Skeletal muscle cell (primary cell): ENCODE measurements around the gene PDF.
"Not testable (repeated sequence)": the region's sequence is repeated elsewhere in the genome, so short reads cannot be mapped to it uniquely, and the experiment has no call there.

Source experiments
- DNase-seq: peaks from one replicate; pipeline ENCODE4 v3.0.0-alpha.2; 2010; ENCODE audit warnings: low read depth
- H3K4me3 ChIP-seq: 2 replicates; pipeline ENCODE4 v1.5.1; 2011; ENCODE audit warnings: low read depth, mild to moderate bottlenecking, control low read depth, low read length, moderate library complexity

PDF gene

GRCh38 chr16:69330286-69331109 lies at the start of gene PDF:
Gene PDF, minus strand, starts transcription at chr16:69330588. Its CDS starts 18 bp downstream, at chr16:69330570.
- peak; percentile 72 for DNase-seq
- H3K4me3 ChIP-seq, result peak within 1 kb of the TSS; percentile 78

- H3K4me3 ChIP-seq, result no peak overlapping the region
- no peak for DNase-seq
Observed at GRCh38 chr16:69378760-69379159, 48.4 kb upstream of the PDF start.

GRCh38 chr16:69378036-69378435 lies 47.6 kb upstream of the PDF start:
- H3K4me3 ChIP-seq, result no peak overlapping the region
- no peak for DNase-seq

GRCh38 chr16:69376393-69377059 lies 46.1 kb upstream of the PDF start:
- H3K4me3 ChIP-seq, result no peak overlapping the region
- DNase-seq, result no peak

- no peak for DNase-seq
Observed at GRCh38 chr16:69373019-69373418, 42.6 kb upstream of the PDF start.

GRCh38 chr16:69371564-69371963 lies 41.2 kb upstream of the PDF start:
- DNase-seq, result no peak
- no peak overlapping the region for H3K4me3 ChIP-seq

More at GRCh38 chr16:69373019-69373418, 42.6 kb upstream of the PDF start:
- H3K4me3 ChIP-seq, result no peak overlapping the region

- no peak for DNase-seq
- no peak overlapping the region for H3K4me3 ChIP-seq
Observed at GRCh38 chr16:69368866-69369265, 38.5 kb upstream of the PDF start.

GRCh38 chr16:69367980-69368379 lies 37.6 kb upstream of the PDF start:
- H3K4me3 ChIP-seq, result no peak overlapping the region
- DNase-seq, result no peak

- no peak for DNase-seq
- no peak overlapping the region for H3K4me3 ChIP-seq
Observed at GRCh38 chr16:69366431-69366830, 36.0 kb upstream of the PDF start.

- no peak overlapping the region for H3K4me3 ChIP-seq
Observed at GRCh38 chr16:69365901-69366300, 35.5 kb upstream of the PDF start.

GRCh38 chr16:69364088-69364487 lies 33.7 kb upstream of the PDF start:
- DNase-seq, result no peak
- no peak overlapping the region for H3K4me3 ChIP-seq

More at GRCh38 chr16:69365901-69366300, 35.5 kb upstream of the PDF start:
- DNase-seq, result no peak

GRCh38 chr16:69363281-69363717 lies 32.9 kb upstream of the PDF start:
- no peak for DNase-seq

GRCh38 chr16:69360070-69360469 lies 29.7 kb upstream of the PDF start:
- not testable (repeated sequence) for DNase-seq, H3K4me3 ChIP-seq

More at GRCh38 chr16:69363281-69363717, 32.9 kb upstream of the PDF start:
- H3K4me3 ChIP-seq, result no peak overlapping the region

- no peak within 1 kb of the TSS for H3K4me3 ChIP-seq
- DNase-seq, result no peak
Observed at GRCh38 chr16:69351309-69352027, 21.1 kb upstream of the PDF start, which contains the start of gene TMED6. Gene TMED6, minus strand, starts transcription at chr16:69351786. Its CDS starts 33 bp downstream, at chr16:69351753.

- no peak overlapping the region for H3K4me3 ChIP-seq
- no peak for DNase-seq
Observed at GRCh38 chr16:69350536-69351133, 20.2 kb upstream of the PDF start.

- no peak for DNase-seq
- no peak overlapping the region for H3K4me3 ChIP-seq
Observed at GRCh38 chr16:69349536-69349935, 19.1 kb upstream of the PDF start.

GRCh38 chr16:69348222-69348621 lies 17.8 kb upstream of the PDF start:
- H3K4me3 ChIP-seq, result no peak overlapping the region
- DNase-seq, result no peak

- no peak overlapping the region for H3K4me3 ChIP-seq
- no peak for DNase-seq
Observed at GRCh38 chr16:69346683-69347082, 16.3 kb upstream of the PDF start.

- DNase-seq, result no peak
- no peak overlapping the region for H3K4me3 ChIP-seq
Observed at GRCh38 chr16:69345923-69346322, 15.5 kb upstream of the PDF start.

- no peak overlapping the region for H3K4me3 ChIP-seq
- no peak for DNase-seq
Observed at GRCh38 chr16:69344171-69344570, 13.8 kb upstream of the PDF start.
